Smooth muscle cell (in vitro differentiated cells): ENCODE results near the gene TBC1D22A. TPM values are rescaled to one million over a fixed set of nuclear protein-coding genes. Genes with fewer than 3 reads are reported as not detected.

Experiments used
- DNase-seq: peaks from one replicate; lab custom pipeline; 2025; ENCODE audit not compliant: unreplicated experiment; lab: John Stamatoyannopoulos, UW
- H2AFZ ChIP-seq: fragments of 200-600 bp; sonication (generic); 2 replicates; pipeline ENCODE4 v1.6.0; 2016; ENCODE audit warnings: antibody characterized with exemption, low read depth, mild to moderate bottlenecking
- H3F3A ChIP-seq: fragments of 200-600 bp; sonication (generic); 2 replicates; pipeline ENCODE4 v1.6.0; 2017; ENCODE audit warnings: antibody characterized with exemption, low read depth
- H3K27ac ChIP-seq: fragments of 200-600 bp; sonication (generic); 2 replicates; pipeline ENCODE4 v1.5.1; 2016; ENCODE audit warnings: low read depth, mild to moderate bottlenecking
- H3K27me3 ChIP-seq: fragments of 200-600 bp; sonication (generic); 2 replicates; pipeline ENCODE4 v1.6.1; 2016; ENCODE audit warnings: low read depth, mild to moderate bottlenecking
- H3K36me3 ChIP-seq: fragments of 200-600 bp; sonication (generic); 2 replicates; pipeline ENCODE4 v1.5.1; 2016; ENCODE audit warnings: low read depth
- H3K4me1 ChIP-seq: fragments of 200-600 bp; sonication (generic); 2 replicates; pipeline ENCODE4 v1.5.1; 2016; ENCODE audit warnings: low read depth
- H3K4me2 ChIP-seq: fragments of 200-600 bp; sonication (generic); 2 replicates; pipeline ENCODE4 v1.6.0; 2016; ENCODE audit warnings: mild to moderate bottlenecking
- H3K4me3 ChIP-seq: fragments of 200-600 bp; sonication (generic); 2 replicates; pipeline ENCODE4 v1.5.1; 2016; ENCODE audit warnings: mild to moderate bottlenecking
- H3K79me2 ChIP-seq: fragments of 200-600 bp; sonication (generic); 2 replicates; pipeline ENCODE4 v1.6.0; 2016; ENCODE audit warnings: low read depth, mild to moderate bottlenecking
- H3K9ac ChIP-seq: fragments of 200-600 bp; sonication (generic); 2 replicates; pipeline ENCODE4 v1.6.0; 2016; ENCODE audit warnings: low read depth
- H3K9me3 ChIP-seq: fragments of 200-600 bp; sonication (generic); replicated peaks from 2 replicates; pipeline ENCODE4 v1.5.1; 2016; ENCODE audit warnings: low read depth
- H4K20me1 ChIP-seq: fragments of 200-600 bp; sonication (generic); 2 replicates; pipeline ENCODE4 v1.6.0; 2016; ENCODE audit warnings: low read depth
- CTCF ChIP-seq: fragments of 200-600 bp; sonication (generic); IDR thresholded peaks from 2 replicates; pipeline ENCODE4 v1.5.1; 2017; ENCODE audit warnings: borderline replicate concordance, mild to moderate bottlenecking, antibody characterized with exemption; ENCODE audit not compliant: insufficient read depth, poor library complexity, severe bottlenecking
- WGBS: methylation state at CpG from one replicate; pipeline ENCODE4 v1.1.7; 2016; ENCODE audit warnings: low lambda C conversion rate; 5-methylcytosine and 5-hydroxymethylcytosine counted together
- polyA plus RNA-seq: library from polyadenylated mRNA; unstranded; fragments of >200 nt; fragmentation: Nextera tagmentation; extraction: Ambion mirVana; gene quantifications from 2 replicates; pipeline ENCODE4 v1.2.1, GENCODE V29; 2016
- total RNA-seq: library from RNA; depleted of rRNA; stranded (reverse); fragments of >200 nt; gene quantifications from 2 replicates; pipeline ENCODE4 v1.2.3, GENCODE V29; 2014

TBC1D22A gene
- total and polyA plus RNA-seq, 2 experiments from 2014 or later, result 12.5 to 14.4 TPM

GRCh38 chr22:46833228-46833627, 70.8 kb downstream of the TBC1D22A start:
- peak; percentile 16 for TF ChIP-seq CTCF
- DNase-seq, result no peak
- H3K27ac ChIP-seq, result no peak overlapping the region
- peaks cover 12% of the 10 kb centered on the region for H3F3A ChIP-seq
- peaks cover 9% of the 10 kb centered on the region for H3K9me3 ChIP-seq
- H2AFZ ChIP-seq, result no peak overlapping the region
- no peak overlapping the region for H3K9ac ChIP-seq
- peaks cover 8% of the 10 kb centered on the region for H3K4me1 ChIP-seq
- H3K27me3 ChIP-seq, result no peaks in the 10 kb centered on the region
- H4K20me1 ChIP-seq, result peaks cover 21% of the 10 kb centered on the region
- H3K79me2 ChIP-seq, result no peaks in the 10 kb centered on the region
- no peak overlapping the region for H3K4me2 ChIP-seq
- no peak overlapping the region for H3K4me3 ChIP-seq
- 51% methylated on average over 6 of the region's 6 CpGs for WGBS
- peaks cover 11% of the 10 kb centered on the region for H3K36me3 ChIP-seq

- Histone ChIP-seq H3K27ac (no peak overlapping the region), H3K4me1 (peaks cover 6% of the 10 kb centered on the region), H3K9ac (no peak overlapping the region), H3K27me3 (no peaks in the 10 kb centered on the region), H3K36me3 (peaks cover 11% of the 10 kb centered on the region), H3K4me3 (no peak overlapping the region), H4K20me1 (peaks cover 14% of the 10 kb centered on the region), H3F3A (peaks cover 8% of the 10 kb centered on the region), H3K4me2 (no peak overlapping the region), H3K9me3 (peaks cover 9% of the 10 kb centered on the region), H3K79me2 (no peaks in the 10 kb centered on the region), H2AFZ (no peak overlapping the region)
- DNase-seq, result no peak
- WGBS, result 96% methylated on average over 1 of the region's 1 CpG
- TF ChIP-seq CTCF, result no peak
Measured at GRCh38 chr22:46834021-46834737, 71.7 kb downstream of the TBC1D22A start.

DNA sequence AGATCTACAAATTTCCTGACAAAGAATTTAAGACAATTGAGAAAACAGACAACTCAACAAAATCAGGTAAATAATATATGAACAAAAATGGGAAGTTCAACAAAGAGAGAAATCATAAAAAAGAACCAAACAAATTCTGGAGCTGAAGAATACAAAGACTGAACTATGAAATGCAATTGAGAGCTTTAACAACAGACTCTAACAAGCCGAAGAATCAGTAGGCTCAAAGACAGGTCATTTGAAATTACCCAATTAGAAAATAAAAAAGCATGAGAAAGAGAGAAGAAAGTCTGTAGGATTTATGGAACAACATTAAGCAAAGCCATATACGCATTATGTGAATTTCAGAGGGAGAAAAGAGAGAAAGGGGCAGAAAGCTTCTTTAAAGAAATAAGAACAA, 72.8 kb downstream of the TBC1D22A start:
- Histone ChIP-seq H2AFZ (no peak overlapping the region), H3K27ac (no peak overlapping the region), H4K20me1 (peaks cover 5% of the 10 kb centered on the region), H3K9ac (no peak overlapping the region), H3K36me3 (peaks cover 11% of the 10 kb centered on the region), H3K4me3 (no peak overlapping the region), H3F3A (no peaks in the 10 kb centered on the region), H3K79me2 (no peaks in the 10 kb centered on the region), H3K4me2 (no peak overlapping the region), H3K27me3 (no peaks in the 10 kb centered on the region), H3K4me1 (no peaks in the 10 kb centered on the region), H3K9me3 (peaks cover 13% of the 10 kb centered on the region)
- TF ChIP-seq CTCF, result no peak
- no peak for DNase-seq
- WGBS, result 98% methylated on average over 2 of the region's 2 CpGs

DNA sequence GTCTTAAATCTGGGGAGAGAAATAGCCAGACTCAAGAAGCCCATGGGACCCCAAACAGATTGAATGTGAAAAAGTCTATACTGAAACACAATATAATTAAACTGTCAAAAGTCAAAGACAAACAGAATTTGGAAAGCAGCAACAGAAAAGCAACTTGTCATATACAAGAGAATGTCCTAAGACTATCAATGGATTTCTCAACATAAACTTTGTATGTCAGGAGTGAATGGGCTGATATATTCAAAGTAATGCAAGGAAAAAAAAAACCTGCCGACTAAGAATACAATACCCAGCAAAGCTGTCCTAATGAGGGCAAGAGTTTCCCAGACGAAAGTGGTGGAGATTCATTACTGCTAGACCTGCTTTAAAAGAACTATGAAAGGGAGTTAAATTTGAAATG, 73.2 kb downstream of the TBC1D22A start:
- Histone ChIP-seq H3K9ac (no peak overlapping the region), H3K36me3 (peaks cover 11% of the 10 kb centered on the region), H3K9me3 (peaks cover 13% of the 10 kb centered on the region), H3K4me1 (no peaks in the 10 kb centered on the region), H2AFZ (no peak overlapping the region), H3K4me3 (no peak overlapping the region), H4K20me1 (peaks cover 1% of the 10 kb centered on the region), H3F3A (no peaks in the 10 kb centered on the region), H3K27ac (no peak overlapping the region), H3K4me2 (no peak overlapping the region), H3K27me3 (no peaks in the 10 kb centered on the region), H3K79me2 (no peaks in the 10 kb centered on the region)
- WGBS, result 94% methylated on average over 2 of the region's 2 CpGs
- DNase-seq, result no peak
- TF ChIP-seq CTCF, result no peak
